HL-60/S4 (cell line): ENCODE measurements around the gene CCDC92.
"Not testable (repeated sequence)": the region's sequence is repeated elsewhere in the genome, so short reads cannot be mapped to it uniquely, and the experiment has no call there.

Experiments used
- in situ Hi-C: fragments of 300-500 bp; cut with MboI; formaldehyde crosslinking; loops from 2 replicates; pipeline ENCODE4 v1.14.3; 2022; ENCODE audit warnings: low sequenced_read_pairs

CCDC92 gene

GRCh38 chr12:123911672-123912409 lies 60.8 kb downstream of the CCDC92 start:
- in situ Hi-C loops: not testable (repeated sequence)

- in situ Hi-C loops: no loop called here
These were observed 61.9 kb downstream of the CCDC92 start for GRCh38 chr12:123910761-123911193.

GRCh38 chr12:123910057-123910456 lies 62.6 kb downstream of the CCDC92 start:
- in situ Hi-C loops: no loop called here

- in situ Hi-C loops: loop anchor here (10.0 kb wide), 1 partner anchor 116 kb away; no protein-coding TSS in a partner anchor
These were observed 63.5 kb downstream of the CCDC92 start for GRCh38 chr12:123908884-123909725.

DNA sequence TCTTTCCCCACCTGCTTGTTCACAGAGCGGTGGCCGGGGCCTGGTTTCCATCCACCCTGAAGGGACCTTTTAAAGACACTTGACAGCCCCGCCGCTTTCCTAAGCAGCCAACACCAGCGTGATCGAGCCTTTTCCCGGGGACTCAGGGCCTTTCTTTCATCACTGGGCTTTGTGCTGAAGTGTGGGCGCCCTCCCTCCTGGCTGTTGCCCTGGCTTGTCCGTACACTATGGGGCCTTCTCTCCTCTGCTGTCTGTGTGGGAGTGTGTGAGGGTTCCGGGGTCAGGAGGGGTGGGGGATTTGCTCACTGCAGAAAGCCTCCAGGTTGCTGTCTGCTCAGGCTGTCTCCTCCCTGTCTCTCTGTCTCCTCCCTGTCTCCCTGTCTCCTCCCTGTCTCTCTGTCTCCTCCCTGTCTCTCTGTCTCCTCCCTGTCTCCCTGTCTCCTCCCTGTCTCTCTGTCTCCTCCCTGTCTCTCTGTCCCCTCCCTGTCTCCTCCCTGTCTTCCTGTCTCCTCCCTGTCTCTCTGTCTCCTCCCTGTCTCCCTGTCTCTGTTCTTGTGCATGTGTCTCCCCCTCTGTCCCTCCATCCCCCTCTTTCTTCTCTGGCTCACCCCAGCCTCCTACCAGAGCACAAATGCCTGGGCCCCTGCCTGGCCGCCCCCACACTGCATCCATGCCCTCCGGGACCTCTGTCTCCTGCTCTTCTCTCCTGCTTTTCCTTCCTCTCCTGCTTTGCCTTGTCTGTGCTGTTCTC lies 64.7 kb downstream of the CCDC92 start:
- in situ Hi-C loops: loop anchor here (10.0 kb wide), 1 partner anchor 117 kb away; no protein-coding TSS in a partner anchor

- in situ Hi-C loops: loop anchor here (10.0 kb wide), 1 partner anchor 118 kb away; no protein-coding TSS in a partner anchor
These were observed 65.8 kb downstream of the CCDC92 start for GRCh38 chr12:123906711-123907420.

DNA sequence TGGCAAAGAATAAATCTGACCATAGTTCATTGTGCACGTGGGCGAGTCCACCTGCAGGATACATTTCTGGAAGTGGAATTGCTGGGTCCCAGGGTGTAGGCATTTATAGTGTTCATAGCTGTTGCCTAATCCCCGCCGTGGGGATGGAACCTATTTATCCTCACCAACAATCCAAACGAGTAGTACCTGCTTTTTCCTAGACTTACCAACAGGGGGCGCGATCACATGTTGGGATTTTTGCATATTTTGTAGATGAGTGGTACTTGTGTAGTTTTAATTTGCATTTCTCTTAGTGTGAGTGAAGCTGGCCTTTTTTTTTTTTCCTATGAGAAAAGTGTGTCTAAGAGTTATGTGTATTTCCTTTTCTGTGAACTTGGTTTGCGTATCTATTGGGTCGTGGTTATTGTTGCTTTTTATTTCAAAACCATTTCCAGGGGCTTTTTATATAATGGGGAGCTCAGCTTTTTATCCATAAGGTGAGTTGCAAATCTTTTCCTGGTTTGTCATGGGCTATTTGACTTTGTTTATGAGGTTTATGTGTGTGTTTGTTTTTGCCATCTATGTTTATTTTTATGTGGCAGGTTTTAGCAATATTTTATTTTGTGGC lies 67.2 kb downstream of the CCDC92 start:
- in situ Hi-C loops: loop anchor here (10.0 kb wide), 1 partner anchor 119 kb away; no protein-coding TSS in a partner anchor

GRCh38 chr12:123903301-123904065 lies 69.1 kb downstream of the CCDC92 start:
- in situ Hi-C loops: loop anchor here (10.0 kb wide), 1 partner anchor 121 kb away; no protein-coding TSS in a partner anchor

DNA sequence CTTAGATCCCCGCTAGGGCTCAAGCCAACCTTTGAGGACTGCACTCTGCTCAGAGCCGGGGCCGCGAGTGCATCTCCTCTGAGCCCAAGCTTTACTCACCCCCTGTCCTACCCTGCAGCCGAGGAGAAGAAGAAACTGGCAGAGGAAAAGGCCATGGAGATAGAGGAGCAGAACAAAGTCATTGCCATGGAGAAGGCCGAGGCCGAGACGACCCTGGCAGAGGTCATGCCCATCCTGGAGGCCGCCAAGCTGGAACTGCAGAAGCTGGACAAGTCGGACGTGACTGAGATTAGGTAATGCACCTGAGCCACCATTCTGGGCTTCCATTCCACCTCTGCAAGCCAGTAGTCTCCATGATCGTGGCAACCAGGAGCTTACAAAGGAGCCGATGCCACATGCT lies 69.8 kb downstream of the CCDC92 start:
- in situ Hi-C loops: loop anchor here (10.0 kb wide), 1 partner anchor 122 kb away; no protein-coding TSS in a partner anchor

- in situ Hi-C loops: loop anchor here (10.0 kb wide), 1 partner anchor 124 kb away; no protein-coding TSS in a partner anchor
These were observed 71.7 kb downstream of the CCDC92 start for GRCh38 chr12:123900871-123901376.

- in situ Hi-C loops: no loop called here
These were observed 73.3 kb downstream of the CCDC92 start for GRCh38 chr12:123899368-123899767.

- in situ Hi-C loops: no loop called here
These were observed 74.0 kb downstream of the CCDC92 start for GRCh38 chr12:123898673-123899072.

- in situ Hi-C loops: no loop called here
These were observed 75.4 kb downstream of the CCDC92 start for GRCh38 chr12:123897221-123897620.

DNA sequence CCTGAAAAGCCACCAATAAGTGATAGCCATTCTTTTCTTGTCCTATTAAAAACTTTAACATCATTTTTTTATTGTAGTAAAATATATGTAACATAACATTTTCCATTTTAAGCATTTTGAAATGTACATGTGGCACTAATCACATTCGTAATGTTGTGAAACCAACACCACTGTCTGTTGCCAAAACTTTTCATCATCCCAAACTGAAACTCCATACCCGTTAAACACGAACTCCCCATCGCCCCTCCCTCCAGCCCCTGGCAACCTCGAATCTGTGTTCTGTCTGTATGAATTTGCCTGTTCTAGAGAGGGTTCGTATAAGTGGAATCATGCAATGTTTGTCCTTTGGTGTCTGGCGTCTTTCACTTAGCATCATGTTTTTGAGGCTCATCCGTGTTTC lies 75.9 kb downstream of the CCDC92 start:
- in situ Hi-C loops: no loop called here

DNA sequence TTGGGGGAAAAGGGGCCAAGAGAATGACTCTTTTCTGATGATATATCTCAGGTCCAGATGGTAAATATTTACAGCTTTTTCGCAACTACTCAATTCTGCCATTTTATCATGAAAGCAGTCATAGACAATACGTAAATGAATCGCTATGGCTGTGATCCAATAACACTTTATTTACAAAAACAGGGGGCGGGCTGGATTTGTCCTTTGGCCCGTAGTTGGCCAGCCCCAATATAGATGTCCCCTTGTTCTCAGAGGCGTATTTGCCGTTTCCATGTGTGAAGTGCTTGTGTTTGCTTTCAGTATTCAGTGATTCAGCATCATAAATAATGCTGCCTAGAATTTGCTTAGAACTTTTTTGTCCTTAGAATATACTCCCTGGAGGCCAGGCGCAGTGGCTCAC lies 77.2 kb downstream of the CCDC92 start:
- in situ Hi-C loops: no loop called here

DNA sequence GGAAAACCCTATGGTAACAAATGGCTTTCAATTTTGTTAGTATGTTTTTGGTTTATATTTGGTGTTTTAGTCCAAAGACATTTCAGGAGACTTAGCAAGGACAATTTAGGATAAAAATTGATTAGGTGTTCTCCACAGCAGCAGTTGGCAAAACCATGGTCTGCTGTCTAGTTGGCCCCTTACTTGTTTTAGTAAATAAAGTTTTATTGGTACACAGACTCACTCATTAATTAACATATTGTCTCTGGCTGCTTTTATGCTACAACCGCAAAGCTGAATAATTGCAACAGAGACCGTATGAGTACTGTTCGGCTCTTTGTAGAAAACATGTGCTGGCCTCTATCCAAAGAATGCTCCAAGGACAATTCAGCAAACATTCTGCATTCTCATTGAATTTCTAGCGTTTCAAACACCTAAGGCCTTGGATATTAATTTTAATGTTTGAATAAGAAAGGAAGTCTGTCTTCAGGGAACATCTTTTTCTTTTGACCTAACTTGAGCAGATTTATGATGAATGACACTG lies 77.7 kb downstream of the CCDC92 start:
- in situ Hi-C loops: no loop called here

GRCh38 chr12:123893276-123893675 lies 79.4 kb downstream of the CCDC92 start:
- in situ Hi-C loops: no loop called here

- in situ Hi-C loops: no loop called here
These were observed 79.8 kb downstream of the CCDC92 start for GRCh38 chr12:123892853-123893252.

DNA sequence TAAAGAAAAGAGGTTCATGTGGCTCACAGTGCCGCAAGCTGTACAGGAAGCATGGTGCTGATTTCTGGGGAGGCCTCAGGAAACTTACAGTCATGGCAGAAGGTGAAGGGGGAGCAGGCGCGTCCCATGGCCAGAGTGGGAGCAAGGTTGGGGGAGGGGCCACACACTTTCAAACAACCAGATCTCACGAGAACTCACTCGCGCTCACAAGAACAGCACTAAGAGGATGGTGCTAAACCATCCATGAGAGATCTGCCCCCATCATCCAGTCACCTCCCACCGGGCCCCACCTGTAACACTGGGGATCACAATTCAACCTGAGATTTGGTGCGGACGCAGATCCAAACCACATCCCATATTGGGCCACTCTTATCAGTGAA lies 80.5 kb downstream of the CCDC92 start:
- in situ Hi-C loops: no loop called here
